ENCODE data around the gene XYLB.

Gene XYLB

GRCh38 chr3:38457111-38458003 is 110.8 kb downstream of the XYLB start:
- no peak for DNase-seq

GRCh38 chr3:38458796-38459498 is 112.4 kb downstream of the XYLB start:
- no peak for DNase-seq

- no peak for DNase-seq
Measured at GRCh38 chr3:38459499-38460048, 113.0 kb downstream of the XYLB start.

DNA sequence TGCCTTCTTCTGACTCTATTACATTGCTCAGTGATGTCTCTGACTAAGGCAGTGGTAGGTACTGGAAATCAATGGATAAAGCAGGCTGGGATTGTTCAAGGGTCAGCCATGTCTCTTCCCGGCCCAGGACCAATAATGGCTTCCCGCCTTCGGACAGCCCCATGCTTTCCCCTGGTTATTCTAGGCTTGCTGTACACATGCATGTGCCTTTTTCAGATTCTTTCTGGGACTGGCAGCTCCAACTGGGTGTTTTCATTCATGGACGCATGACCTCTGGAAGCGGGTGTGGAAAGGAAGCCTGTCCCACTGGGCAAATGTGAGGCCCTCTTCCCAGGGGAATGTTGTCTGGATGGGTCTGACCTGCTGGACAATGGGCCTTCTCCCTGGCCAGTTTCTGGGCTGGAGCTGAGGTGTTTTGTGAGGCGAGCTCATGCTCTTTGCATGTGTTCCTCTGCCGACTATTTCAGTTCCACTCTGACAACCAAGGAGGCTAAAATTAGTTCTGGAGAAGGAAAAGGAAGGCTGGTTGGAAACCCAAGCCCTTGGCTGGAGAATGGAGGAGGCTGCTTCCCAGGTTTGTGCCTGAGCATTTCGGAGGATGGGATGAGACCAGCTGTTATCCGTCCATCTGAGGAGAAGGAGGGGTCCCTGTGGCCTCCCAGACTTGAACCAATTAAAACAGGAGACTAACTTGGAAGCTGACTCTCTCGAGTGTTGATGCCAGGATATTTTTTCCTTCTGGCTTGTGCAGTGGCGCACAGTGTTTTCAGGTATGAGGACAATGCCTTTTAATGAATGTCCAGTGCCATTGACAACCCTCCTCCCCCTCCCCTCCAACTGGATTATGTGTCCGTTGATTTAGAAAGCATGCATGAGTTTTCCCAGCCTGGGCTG is 114.0 kb downstream of the XYLB start:
- no peak for DNase-seq
